HG02840 (cell line): ENCODE data around the gene TUBA4A.
"Not testable (repeated sequence)": the region's sequence is repeated elsewhere in the genome, so short reads cannot be mapped to it uniquely, and the experiment has no call there.

Experiments used
- ATAC-seq: cut with Tn5 transposase; IDR thresholded peaks from one replicate; pipeline ENCODE4 v1.9.1; 2021; ENCODE audit warnings: mild to moderate bottlenecking, moderate library complexity, moderate number of reproducible peaks; ENCODE audit not compliant: unreplicated experiment, low FRiP score

Gene TUBA4A

GRCh38 chr2:219287116-219287440 is 33.4 kb upstream of the TUBA4A start:
- not testable (repeated sequence) for ATAC-seq

GRCh38 chr2:219286436-219287115 is 32.9 kb upstream of the TUBA4A start:
- ATAC-seq = no peak

- ATAC-seq = no peak
These were observed 32.2 kb upstream of the TUBA4A start for GRCh38 chr2:219285894-219286425.

- ATAC-seq = no peak
These were observed 31.6 kb upstream of the TUBA4A start for GRCh38 chr2:219285373-219285735.

GRCh38 chr2:219284501-219285372 is 31.0 kb upstream of the TUBA4A start:
- no peak for ATAC-seq

GRCh38 chr2:219282943-219283581 is 29.3 kb upstream of the TUBA4A start:
- no peak for ATAC-seq

GRCh38 chr2:219282375-219282774 is 28.7 kb upstream of the TUBA4A start:
- no peak for ATAC-seq

GRCh38 chr2:219281588-219281987 is 27.9 kb upstream of the TUBA4A start:
- no peak for ATAC-seq

GRCh38 chr2:219280651-219281050 is 26.9 kb upstream of the TUBA4A start:
- ATAC-seq = no peak

GRCh38 chr2:219279916-219280516 is 26.3 kb upstream of the TUBA4A start:
- ATAC-seq = no peak

- peak; percentile 88 for ATAC-seq
These were observed 25.6 kb upstream of the TUBA4A start, which contains the start of gene DNAJB2 for GRCh38 chr2:219279151-219279915. Gene DNAJB2 (plus strand): TSS chr2:219279366. CDS start chr2:219279834, 468 bp downstream.

- ATAC-seq = peak; percentile 2
These were observed 25.0 kb upstream of the TUBA4A start for GRCh38 chr2:219278655-219279150.

GRCh38 chr2:219277703-219278654 is 24.3 kb upstream of the TUBA4A start:
- ATAC-seq = no peak

GRCh38 chr2:219274361-219274921 is 20.7 kb upstream of the TUBA4A start:
- ATAC-seq = no peak

GRCh38 chr2:219273937-219274336 is 20.2 kb upstream of the TUBA4A start:
- no peak for ATAC-seq

- no peak for ATAC-seq
These were observed 19.3 kb upstream of the TUBA4A start for GRCh38 chr2:219272995-219273394.

- ATAC-seq = no peak
These were observed 18.6 kb upstream of the TUBA4A start for GRCh38 chr2:219272356-219272755.

GRCh38 chr2:219271021-219271420 is 17.3 kb upstream of the TUBA4A start:
- ATAC-seq = no peak

GRCh38 chr2:219270055-219270372 is 16.3 kb upstream of the TUBA4A start:
- ATAC-seq = no peak
